ENCODE results near the gene MYL5. TPM values are rescaled to one million over a fixed set of nuclear protein-coding genes. Genes with fewer than 3 reads are reported as not detected.
"Not testable (repeated sequence)": the region's sequence is repeated elsewhere in the genome, so short reads cannot be mapped to it uniquely, and the experiment has no call there.

Gene MYL5
- total RNA-seq, 4 donors from 2014 or later, result 1.5 to 12.6 (median 3.8) TPM

DNA sequence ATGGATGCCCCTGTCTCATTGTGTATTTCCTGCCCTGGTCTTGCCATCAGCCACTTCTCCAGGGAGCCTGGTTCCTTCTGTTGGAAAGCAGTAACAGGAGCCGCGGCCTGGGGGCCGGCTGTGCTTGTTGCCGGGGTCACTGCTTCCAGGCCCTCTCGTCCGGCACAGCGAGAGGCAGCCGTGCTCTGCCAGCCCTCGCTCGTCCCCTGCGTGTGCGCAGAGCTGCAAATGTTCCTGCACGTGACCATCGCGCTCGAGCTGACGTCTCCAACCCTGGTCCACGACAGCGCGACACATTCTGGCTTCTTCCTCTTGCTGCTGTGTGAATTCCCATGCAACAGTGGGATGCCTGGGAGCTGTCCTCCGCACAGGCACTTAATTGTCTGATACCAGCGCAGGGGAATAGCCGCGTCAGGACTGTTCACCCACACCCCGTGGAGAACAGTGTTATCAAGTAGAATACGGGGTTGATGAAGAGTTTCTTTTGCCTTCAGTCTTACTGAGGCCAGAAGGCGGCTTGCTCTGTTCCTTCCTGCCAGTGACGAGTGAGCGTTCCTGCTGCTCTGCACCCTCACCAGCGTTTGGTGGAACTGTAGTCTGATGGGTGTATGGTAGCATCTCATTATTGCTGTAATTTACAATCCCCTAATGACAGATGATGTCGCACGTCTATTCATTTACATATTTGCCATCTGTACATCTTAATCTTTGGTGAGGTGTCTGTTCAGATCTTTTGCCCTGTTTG, 36.6 kb upstream of the MYL5 start:
- H3K27me3 ChIP-seq, result peaks cover 76% of the 10 kb centered on the region
- no peak overlapping the region for H3K27ac ChIP-seq
- TF ChIP-seq POLR2A (IDR thresholded peaks at IDR 0.05), result no peak
- no peak for TF ChIP-seq POLR2AphosphoS5 (IDR thresholded peaks at IDR 0.05)
- TF ChIP-seq, protein P1, sequence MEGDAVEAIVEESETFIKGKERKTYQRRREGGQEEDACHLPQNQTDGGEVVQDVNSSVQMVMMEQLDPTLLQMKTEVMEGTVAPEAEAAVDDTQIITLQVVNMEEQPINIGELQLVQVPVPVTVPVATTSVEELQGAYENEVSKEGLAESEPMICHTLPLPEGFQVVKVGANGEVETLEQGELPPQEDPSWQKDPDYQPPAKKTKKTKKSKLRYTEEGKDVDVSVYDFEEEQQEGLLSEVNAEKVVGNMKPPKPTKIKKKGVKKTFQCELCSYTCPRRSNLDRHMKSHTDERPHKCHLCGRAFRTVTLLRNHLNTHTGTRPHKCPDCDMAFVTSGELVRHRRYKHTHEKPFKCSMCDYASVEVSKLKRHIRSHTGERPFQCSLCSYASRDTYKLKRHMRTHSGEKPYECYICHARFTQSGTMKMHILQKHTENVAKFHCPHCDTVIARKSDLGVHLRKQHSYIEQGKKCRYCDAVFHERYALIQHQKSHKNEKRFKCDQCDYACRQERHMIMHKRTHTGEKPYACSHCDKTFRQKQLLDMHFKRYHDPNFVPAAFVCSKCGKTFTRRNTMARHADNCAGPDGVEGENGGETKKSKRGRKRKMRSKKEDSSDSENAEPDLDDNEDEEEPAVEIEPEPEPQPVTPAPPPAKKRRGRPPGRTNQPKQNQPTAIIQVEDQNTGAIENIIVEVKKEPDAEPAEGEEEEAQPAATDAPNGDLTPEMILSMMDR (IDR thresholded peaks at IDR 0.05), result no peak
- no peak for TF ChIP-seq EP300 (IDR thresholded peaks at IDR 0.05)
- no peaks in the 10 kb centered on the region for H3K4me1 ChIP-seq
- H3K36me3 ChIP-seq, result no peaks in the 10 kb centered on the region
- H3K9me3 ChIP-seq, result peaks cover 0 to 16% (median 0%) of the 10 kb centered on the region in 3 donors
- no peak for ATAC-seq
- WGBS, 2 donors (ENCODE audit: low coverage in 1 of 2), result 68 to 76% methylated on average over 18 to 26 of the region's 32 CpGs
- no peak overlapping the region for H3K4me3 ChIP-seq

DNA sequence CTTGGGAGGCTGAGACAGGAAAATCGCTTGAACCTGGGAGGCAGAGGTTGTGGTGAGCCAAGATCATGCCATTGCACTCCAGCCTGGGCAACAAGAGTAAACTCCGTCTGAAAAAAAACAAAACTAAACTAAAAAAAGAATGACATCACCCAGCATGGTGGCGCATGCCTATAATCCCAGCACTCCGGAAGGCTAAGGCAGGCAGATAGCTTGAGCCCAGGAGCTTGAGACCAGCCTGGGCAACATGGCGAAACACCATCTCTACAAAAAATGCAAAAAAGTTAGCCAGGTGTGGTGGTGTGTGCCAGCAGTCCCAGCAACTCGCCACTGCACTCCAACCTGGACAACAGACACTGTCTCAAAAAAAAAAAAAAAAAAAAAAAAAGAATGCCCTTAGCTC, 32.0 kb upstream of the MYL5 start:
- H3K27me3 ChIP-seq, result peaks cover 55% of the 10 kb centered on the region
- 77 to 90% methylated on average over 4 to 5 of the region's 6 CpGs for WGBS, 2 donors (ENCODE audit: low coverage in 1 of 2)

DNA sequence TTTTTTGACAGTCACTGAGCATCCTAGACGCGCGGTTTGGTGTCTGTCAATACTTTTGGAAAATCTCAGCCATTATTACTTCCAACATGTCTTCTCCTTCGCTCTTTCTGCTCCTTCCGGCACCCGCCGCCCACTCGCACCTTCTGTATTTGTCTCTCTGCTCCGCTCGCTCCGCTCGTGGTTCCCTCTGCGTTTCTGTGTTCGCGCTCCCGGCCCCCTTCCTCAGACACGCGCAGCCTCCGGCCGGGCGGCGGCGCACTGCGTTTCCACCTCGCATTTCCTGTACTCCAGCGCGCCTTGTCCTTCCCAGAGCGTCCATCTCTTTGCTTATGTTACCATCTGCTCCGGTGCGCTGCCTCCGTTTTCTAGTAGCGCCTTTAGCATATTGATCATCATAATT, 27.9 kb upstream of the MYL5 start:
- no peak for TF ChIP-seq POLR2AphosphoS5 (IDR thresholded peaks at IDR 0.05)
- TF ChIP-seq, protein P1 (IDR thresholded peaks at IDR 0.05), result no peak
- no peak for TF ChIP-seq POLR2A (IDR thresholded peaks at IDR 0.05)
- Histone ChIP-seq H3K27me3 (peaks cover 63% of the 10 kb centered on the region), H3K4me1 (no peaks in the 10 kb centered on the region), H3K36me3 (no peaks in the 10 kb centered on the region), H3K9me3 (peaks cover 0 to 21% (median 0%) of the 10 kb centered on the region in 3 donors), H3K27ac (no peak overlapping the region), H3K4me3 (no peak overlapping the region)
- 10 to 44% methylated on average over 4 to 31 of the region's 32 CpGs for WGBS, 2 donors (ENCODE audit: low coverage in 1 of 2)
- ATAC-seq, result no peak

More for the DNA sequence above, 32.0 kb upstream of the MYL5 start:
- not testable (repeated sequence) for ATAC-seq, H3K4me3 ChIP-seq, H3K4me1 ChIP-seq, H3K36me3 ChIP-seq, H3K27ac ChIP-seq
- peaks cover 0 to 25% (median 0%) of the 10 kb centered on the region in 3 donors for H3K9me3 ChIP-seq

DNA sequence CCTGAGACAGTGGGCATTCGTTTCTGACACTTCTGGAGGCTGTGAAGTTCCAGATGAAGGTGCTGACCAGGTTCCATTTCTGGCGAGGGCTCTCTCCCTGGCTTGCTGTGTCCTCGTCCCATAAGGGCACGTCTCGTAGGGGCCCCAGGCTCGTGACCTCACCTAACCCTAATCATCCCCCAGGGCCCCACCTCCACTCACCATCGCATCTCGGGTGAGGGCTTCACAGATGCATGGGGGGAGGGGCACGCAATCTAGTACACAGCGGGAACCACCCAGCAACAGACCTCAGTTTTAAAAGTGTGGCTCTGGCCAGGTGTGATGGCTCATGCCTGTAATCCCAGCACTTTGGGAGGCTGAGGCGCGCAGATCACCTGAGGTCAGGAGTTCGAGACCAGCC, 26.9 kb upstream of the MYL5 start:
- peaks cover 62% of the 10 kb centered on the region for H3K27me3 ChIP-seq

DNA sequence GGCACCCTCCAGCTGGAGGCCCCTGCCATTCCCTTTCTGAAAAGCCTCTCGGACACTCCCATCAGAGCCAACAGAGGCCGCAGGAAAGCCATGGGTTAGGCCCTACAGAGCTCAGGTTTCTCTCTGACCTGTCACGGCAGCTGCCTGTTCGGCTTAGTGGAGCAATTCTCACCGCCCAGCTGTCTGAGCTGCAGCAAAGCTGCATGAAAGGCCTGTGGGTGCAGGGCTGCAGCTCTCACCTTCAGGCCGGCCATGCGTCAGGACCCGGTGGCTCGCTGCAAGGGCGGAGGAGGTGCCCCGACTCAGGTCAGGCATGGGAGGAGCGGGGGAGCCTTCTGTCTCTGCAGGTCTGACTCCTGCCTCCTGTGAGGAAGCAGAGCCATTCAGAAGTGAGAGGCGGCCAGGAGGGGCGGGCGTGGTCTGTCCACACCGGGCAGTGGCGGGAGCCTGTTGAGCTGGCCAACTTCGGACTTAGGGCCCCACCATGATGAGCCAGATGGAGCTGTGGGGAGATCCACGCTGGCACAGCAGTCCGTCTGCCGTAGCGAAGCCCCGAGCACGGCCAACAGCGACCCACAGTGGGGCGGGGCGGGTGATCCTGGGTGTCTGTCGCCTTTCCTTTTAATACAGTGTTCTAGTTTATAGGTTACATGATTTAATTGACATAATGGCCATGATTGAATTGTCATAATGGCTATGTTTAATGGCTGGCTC, 25.6 kb upstream of the MYL5 start:
- WGBS, 2 donors (ENCODE audit: low coverage in 1 of 2), result 65 to 100% methylated on average over 4 to 15 of the region's 28 CpGs

More for the DNA sequence above, 26.9 kb upstream of the MYL5 start:
- Histone ChIP-seq H3K9me3 (peaks cover 0 to 11% (median 0%) of the 10 kb centered on the region in 3 donors), H3K27ac (no peak overlapping the region), H3K4me1 (no peaks in the 10 kb centered on the region), H3K36me3 (no peaks in the 10 kb centered on the region), H3K4me3 (no peak overlapping the region)
- WGBS, 2 donors (ENCODE audit: low coverage in 1 of 2), result 50 to 57% methylated on average over 2 to 4 of the region's 13 CpGs
- TF ChIP-seq POLR2AphosphoS5 (IDR thresholded peaks at IDR 0.05), result no peak
- no peak for TF ChIP-seq EP300 (IDR thresholded peaks at IDR 0.05)
- TF ChIP-seq, protein P1 (IDR thresholded peaks at IDR 0.05), result no peak
- TF ChIP-seq POLR2A (IDR thresholded peaks at IDR 0.05), result no peak
- ATAC-seq, result no peak

More for the DNA sequence above, 25.6 kb upstream of the MYL5 start:
- Histone ChIP-seq H3K9me3 (no peaks in the 10 kb centered on the region), H3K4me3 (no peak overlapping the region), H3K36me3 (no peaks in the 10 kb centered on the region), H3K27me3 (peaks cover 67% of the 10 kb centered on the region), H3K4me1 (no peaks in the 10 kb centered on the region), H3K27ac (no peak overlapping the region)
- ATAC-seq, result no peak
- TF ChIP-seq POLR2AphosphoS5 (IDR thresholded peaks at IDR 0.05), result no peak
- TF ChIP-seq EP300 (IDR thresholded peaks at IDR 0.05), result no peak
- TF ChIP-seq, protein P1 (IDR thresholded peaks at IDR 0.05), result no peak
- no peak for TF ChIP-seq POLR2A (IDR thresholded peaks at IDR 0.05)

All from gastroesophageal sphincter (tissue), 4 donors.